Tibial artery (tissue), 4 donors: ENCODE data around the gene CALN1.

Source experiments
- DNase-seq, 2 donors: peaks; one replicate each; pipeline ENCODE4 v3.0.0-alpha.2; 2019
- H3K27ac ChIP-seq, 2 donors: fragments of 200-600 bp; sonication (generic) in 1 of 2; 1 replicate in 1 of 2; 2 replicates in 1 of 2; pipeline ENCODE4 v1.5.1; 2018 to 2019; ENCODE audit warnings: mild to moderate bottlenecking in 1 of 2
- H3K27me3 ChIP-seq, 2 donors: fragments of 200-600 bp; sonication (generic) in 1 of 2; one replicate each; pipeline versions ENCODE4 v1.5.1 to v1.6.0; 2016 to 2019
- H3K36me3 ChIP-seq, 3 donors: fragments of 200-600 bp; sonication (generic) in 2 of 3; one replicate each; pipeline ENCODE4 v1.5.1; 2016 to 2019; ENCODE audit warnings: mild to moderate bottlenecking in 2 of 3
- H3K4me1 ChIP-seq, 4 donors: fragments of 200-600 bp; sonication (generic) in 2 of 4; 1 replicate in 3 of 4; 2 replicates in 1 of 4; pipeline ENCODE4 v1.5.1; 2016 to 2019
- H3K4me3 ChIP-seq, 2 donors: fragments of 200-600 bp; sonication (generic) in 1 of 2; 1 replicate in 1 of 2; 2 replicates in 1 of 2; pipeline ENCODE4 v1.5.1; 2018 to 2019; ENCODE audit warnings: mild to moderate bottlenecking in 2 of 2
- H3K9me3 ChIP-seq, 3 donors: fragments of 200-600 bp; sonication (generic) in 1 of 3; one replicate each; pipeline ENCODE4 v1.5.1; 2016 to 2019
- intact Hi-C: fragments of 100-400 bp; cut with DNase I; formaldehyde crosslinking; loops from one replicate; pipeline ENCODE4 v1.15.0; 2023; ENCODE audit warnings: low total_unique reads
- TF ChIP-seq, protein P1 (sequence below), 2 experiments: fragments of 200-600 bp in 1 of 2; fragments of 450-650 bp in 1 of 2; IDR thresholded peaks; one replicate each; pipeline ENCODE4 v1.5.1; 2017 to 2019; ENCODE audit warnings: antibody characterized with exemption in 2 of 2, mild to moderate bottlenecking in 1 of 2, moderate library complexity in 1 of 2

CALN1 gene

DNA sequence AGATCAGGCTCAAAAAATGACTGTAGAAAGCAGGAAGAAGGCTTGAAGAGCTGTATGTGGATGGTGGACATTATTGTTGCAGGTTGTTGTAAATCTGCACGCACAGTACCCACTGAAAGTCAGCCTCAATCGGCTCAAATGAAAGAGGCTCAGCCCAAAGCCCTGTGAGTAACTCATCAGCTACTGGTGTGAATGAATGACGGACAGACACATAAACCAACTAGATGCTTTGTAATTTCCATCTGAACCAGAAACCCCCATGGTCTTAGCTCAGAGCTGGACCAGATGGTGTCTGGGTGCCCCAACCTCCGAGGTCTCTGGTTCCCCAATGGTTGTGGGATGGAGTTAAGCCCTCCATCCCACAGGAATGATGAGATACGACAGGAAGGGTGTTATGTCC is 7.4 kb downstream of the CALN1 start:
- peaks cover 0 to 4% (median 0%) of the 10 kb centered on the region in 3 donors for H3K9me3 ChIP-seq
- DNase-seq = no peak
- no peaks in the 10 kb centered on the region for H3K4me1 ChIP-seq
- no peaks in the 10 kb centered on the region for H3K27me3 ChIP-seq
- no peaks in the 10 kb centered on the region for H3K36me3 ChIP-seq
- TF ChIP-seq, protein P1, sequence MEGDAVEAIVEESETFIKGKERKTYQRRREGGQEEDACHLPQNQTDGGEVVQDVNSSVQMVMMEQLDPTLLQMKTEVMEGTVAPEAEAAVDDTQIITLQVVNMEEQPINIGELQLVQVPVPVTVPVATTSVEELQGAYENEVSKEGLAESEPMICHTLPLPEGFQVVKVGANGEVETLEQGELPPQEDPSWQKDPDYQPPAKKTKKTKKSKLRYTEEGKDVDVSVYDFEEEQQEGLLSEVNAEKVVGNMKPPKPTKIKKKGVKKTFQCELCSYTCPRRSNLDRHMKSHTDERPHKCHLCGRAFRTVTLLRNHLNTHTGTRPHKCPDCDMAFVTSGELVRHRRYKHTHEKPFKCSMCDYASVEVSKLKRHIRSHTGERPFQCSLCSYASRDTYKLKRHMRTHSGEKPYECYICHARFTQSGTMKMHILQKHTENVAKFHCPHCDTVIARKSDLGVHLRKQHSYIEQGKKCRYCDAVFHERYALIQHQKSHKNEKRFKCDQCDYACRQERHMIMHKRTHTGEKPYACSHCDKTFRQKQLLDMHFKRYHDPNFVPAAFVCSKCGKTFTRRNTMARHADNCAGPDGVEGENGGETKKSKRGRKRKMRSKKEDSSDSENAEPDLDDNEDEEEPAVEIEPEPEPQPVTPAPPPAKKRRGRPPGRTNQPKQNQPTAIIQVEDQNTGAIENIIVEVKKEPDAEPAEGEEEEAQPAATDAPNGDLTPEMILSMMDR (IDR thresholded peaks at IDR 0.05) = no peak
- no peak overlapping the region for H3K4me3 ChIP-seq
- intact Hi-C loops = no loop called here
- H3K27ac ChIP-seq = no peak overlapping the region

DNA sequence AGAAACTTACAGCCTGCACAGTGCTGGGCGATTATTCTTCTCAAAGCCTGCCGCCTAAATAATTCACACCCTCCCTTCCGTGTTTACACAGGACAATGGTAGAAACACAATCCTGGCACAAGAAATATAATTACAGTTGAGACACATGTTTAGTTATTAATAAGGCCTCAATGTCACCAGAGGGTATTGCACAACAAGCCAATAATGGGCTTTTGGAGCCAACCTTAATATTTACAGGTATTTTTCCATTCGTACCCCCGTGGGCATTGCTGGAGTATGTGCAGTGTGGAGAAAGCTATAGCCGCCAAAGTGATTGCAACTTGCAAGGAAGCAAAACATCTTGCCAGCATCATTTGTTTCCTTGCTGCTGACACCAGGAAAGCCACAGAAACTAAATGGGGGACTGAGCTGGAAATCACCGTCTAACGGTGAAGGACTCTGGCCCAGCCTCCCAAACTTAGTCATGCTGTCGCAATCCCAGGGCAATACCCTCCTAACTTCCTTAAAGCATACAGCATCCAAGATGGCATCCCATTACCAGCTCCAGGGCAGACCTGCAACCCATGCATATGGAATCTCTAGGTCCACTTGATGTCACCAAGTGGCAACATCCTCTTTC is 8.6 kb downstream of the CALN1 start:
- Histone ChIP-seq H3K27me3 (no peaks in the 10 kb centered on the region), H3K4me1 (no peaks in the 10 kb centered on the region), H3K36me3 (no peaks in the 10 kb centered on the region), H3K27ac (no peak overlapping the region), H3K9me3 (peaks cover 0 to 4% (median 0%) of the 10 kb centered on the region in 3 donors), H3K4me3 (no peak overlapping the region)
- TF ChIP-seq, protein P1 (IDR thresholded peaks at IDR 0.05) = no peak
- no peak for DNase-seq
- intact Hi-C loops = no loop called here

DNA sequence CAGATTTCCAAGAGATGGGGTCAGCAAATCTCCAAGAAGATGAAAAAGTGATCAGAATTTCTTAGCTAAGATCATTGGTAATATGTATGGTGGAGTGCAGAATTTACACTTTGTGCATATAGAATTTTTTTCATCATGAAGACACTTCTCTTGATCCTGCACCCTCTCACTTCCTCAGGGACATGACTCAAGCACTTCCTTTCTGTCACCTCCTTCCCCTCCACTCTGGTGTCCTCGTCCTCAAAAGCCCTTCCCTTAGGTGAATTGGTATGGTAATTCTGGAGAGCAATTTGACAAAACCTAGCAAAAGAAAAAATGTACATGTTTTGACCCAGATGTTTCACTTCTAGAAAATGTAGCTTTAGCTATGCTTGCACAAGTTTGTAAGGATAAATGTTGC is 18.1 kb downstream of the CALN1 start:
- intact Hi-C loops = no loop called here
- DNase-seq = no peak
- Histone ChIP-seq H3K4me1 (no peaks in the 10 kb centered on the region), H3K4me3 (no peak overlapping the region), H3K36me3 (no peaks in the 10 kb centered on the region), H3K27me3 (no peaks in the 10 kb centered on the region), H3K27ac (no peak overlapping the region), H3K9me3 (no peaks in the 10 kb centered on the region)
- TF ChIP-seq, protein P1 (IDR thresholded peaks at IDR 0.05) = no peak

DNA sequence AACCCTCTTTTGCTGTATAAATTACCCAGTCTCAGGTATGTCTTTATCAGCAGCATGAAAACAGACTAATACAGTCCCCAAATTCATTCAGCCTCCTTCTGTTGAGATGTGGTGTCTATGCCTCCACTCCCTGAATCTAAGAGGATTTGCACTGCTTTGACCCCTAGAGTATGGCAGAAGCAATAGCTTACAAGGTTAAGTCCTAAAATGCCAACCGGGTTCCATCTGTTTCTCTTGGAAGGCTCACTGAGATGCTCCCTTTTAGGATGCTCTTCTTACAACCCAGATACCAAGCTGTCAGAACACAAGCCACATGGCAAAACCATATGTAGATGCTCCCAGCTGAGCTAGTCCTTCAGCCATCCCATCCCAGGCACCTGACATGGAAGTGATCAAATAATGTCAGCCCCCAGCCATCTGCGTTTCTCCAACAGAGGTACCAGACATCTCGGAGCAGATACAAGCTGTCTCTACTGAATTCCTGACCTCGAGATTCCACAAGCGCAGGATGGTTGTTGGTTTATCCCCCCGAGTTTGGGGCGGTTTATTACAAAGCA is 20.2 kb downstream of the CALN1 start:
- no peak for DNase-seq
- H3K9me3 ChIP-seq = no peaks in the 10 kb centered on the region
- intact Hi-C loops = no loop called here
- TF ChIP-seq, protein P1 (IDR thresholded peaks at IDR 0.05) = no peak
- H3K4me3 ChIP-seq = no peak overlapping the region
- H3K27me3 ChIP-seq = no peaks in the 10 kb centered on the region
- no peaks in the 10 kb centered on the region for H3K4me1 ChIP-seq
- H3K36me3 ChIP-seq = no peaks in the 10 kb centered on the region
- no peak overlapping the region for H3K27ac ChIP-seq

DNA sequence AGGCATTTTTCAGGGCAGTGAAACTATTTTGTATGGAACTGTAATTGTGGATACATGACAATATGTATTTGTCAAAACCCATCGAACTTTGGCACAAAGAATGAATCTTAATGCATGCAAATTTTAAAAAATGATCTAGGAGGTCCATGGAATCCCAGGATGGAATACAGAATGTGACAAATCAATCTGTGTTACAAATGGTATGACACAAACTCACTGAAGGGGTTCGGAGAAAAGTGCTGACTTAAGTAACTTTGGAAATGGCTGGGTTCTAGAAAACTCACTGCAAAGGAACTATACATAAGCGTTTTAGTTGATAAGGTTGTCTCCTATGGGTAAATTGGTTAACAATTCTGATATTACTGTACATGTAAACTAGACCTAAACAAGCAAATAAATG is 26.0 kb downstream of the CALN1 start:
- H3K27me3 ChIP-seq = no peaks in the 10 kb centered on the region
- no peaks in the 10 kb centered on the region for H3K36me3 ChIP-seq
- no peak overlapping the region for H3K27ac ChIP-seq
- no peak for DNase-seq
- TF ChIP-seq, protein P1 (IDR thresholded peaks at IDR 0.05) = no peak
- intact Hi-C loops = no loop called here
- peaks cover 0 to 12% (median 3%) of the 10 kb centered on the region in 3 donors for H3K9me3 ChIP-seq
- no peak overlapping the region for H3K4me3 ChIP-seq
- no peaks in the 10 kb centered on the region for H3K4me1 ChIP-seq
